ENCODE measurements around the gene FBN2. TPM values are rescaled to one million over a fixed set of nuclear protein-coding genes. Genes with fewer than 3 reads are reported as not detected.
A peak's percentile ranks its signal among the peaks of the same experiment; 100 is the strongest.
"Not testable (repeated sequence)": the region's sequence is repeated elsewhere in the genome, so short reads cannot be mapped to it uniquely, and the experiment has no call there.

Gene FBN2
- total RNA-seq, 1 experiment from 2014 or later, result 0.31 TPM

DNA sequence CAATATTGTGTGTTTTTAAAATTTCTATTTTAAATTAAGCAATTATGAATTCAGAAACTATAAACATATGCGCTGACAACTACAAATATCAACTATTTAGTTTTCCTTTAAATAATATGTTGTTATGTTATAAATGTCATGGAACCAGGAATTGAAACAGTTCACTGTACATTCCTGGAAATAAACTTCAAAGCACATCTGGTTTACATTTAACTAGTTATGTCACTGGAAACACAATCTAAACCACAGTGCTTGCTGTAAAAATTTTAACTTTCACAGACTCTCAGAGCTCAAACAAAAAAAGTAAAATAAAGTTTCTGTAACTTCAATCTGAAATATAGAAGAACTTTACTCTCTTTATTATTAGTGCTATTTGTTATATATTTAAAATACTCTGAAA is 179.2 kb downstream of the FBN2 start:
- no peak for DNase-seq (ENCODE audit: low spot score)

DNA sequence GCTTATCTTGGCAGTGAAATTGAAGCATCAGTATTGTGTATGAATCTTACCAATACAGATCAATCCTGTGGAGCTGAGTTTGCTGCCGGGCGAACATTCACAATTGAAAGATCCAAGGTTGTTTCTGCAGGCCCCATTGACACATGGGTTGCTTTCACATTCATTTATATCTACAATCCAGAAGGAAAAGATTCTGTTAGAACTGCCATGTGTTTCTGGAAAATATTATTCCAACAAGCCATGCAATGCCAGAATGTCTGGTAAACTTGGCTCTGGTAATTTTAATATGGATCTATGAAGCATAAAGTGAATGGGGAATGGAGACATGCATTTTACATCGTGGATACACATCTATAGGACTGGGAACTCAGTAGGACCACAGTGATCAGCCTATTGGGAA is 180.8 kb downstream of the FBN2 start:
- no peak for DNase-seq (ENCODE audit: low spot score)

DNA sequence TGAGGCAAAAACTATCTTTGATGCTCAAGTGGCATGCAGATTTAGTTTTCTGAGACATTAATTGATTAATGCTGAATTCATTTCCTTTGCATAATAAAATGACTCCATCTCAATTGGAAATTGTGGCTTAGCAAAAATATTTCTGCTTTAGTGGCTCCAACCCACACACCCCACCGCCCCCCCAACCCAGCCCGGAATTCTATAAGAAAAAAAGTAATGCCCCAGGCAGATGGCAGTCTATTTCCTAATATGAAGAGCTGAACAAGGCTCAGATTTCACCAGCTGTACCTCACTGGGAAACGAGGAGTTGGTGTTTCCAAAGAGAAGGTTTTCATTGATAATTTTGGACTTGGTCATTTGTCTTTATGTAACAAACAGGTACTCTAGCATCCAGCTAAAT is 182.1 kb downstream of the FBN2 start:
- DNase-seq (ENCODE audit: low spot score), result no peak

DNA sequence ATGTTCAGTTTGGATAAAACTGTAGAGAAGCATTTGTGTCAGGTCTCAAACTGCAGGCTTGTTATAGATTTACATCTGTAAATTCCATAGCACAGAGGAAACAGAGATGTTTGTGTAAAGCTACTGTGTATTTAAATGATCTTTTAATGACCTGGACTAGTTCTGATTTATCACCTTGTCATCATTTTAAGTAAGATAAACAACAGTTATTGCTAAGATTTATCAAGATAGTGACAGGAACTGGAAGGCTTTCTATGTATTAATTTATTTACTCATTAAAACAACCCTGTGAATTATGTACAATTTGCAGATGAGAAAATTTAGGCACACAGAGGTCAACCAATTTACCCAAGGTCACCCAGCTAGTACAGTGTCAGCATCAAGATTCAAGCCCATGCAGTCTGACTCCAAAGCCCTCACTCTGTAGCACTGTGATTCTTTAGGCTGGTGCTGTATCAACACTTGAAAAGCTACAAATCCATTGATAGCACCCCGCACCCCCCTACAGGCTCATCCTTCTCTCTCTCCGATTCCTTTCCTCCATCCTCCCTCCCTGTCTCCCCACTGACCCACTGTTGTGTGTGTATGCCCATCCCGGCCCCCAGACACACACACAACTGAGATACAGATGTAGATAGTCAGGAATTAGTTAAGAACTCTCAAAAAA is 184.5 kb downstream of the FBN2 start:
- no peak for DNase-seq (ENCODE audit: low spot score)

DNA sequence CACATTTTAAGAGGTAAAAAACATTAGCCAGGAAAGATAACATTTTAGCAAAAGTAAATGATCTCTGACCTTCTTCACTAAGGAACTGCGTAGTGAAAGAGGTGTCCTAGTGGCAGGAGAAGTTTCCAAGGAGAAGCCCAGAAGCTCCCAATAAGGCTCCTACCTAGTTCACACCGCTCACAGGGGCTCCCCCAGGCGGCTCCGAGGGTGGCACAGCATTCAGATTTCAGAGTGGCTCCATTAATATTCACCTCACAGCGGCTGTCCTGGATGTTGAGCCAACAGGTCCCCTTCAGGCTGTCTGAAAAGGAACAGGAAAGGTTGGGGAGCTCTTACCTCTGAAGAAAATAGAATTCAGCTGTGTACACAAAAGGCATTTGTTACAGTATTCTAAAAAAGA is 187.3 kb downstream of the FBN2 start:
- no peak for DNase-seq (ENCODE audit: low spot score)

DNA sequence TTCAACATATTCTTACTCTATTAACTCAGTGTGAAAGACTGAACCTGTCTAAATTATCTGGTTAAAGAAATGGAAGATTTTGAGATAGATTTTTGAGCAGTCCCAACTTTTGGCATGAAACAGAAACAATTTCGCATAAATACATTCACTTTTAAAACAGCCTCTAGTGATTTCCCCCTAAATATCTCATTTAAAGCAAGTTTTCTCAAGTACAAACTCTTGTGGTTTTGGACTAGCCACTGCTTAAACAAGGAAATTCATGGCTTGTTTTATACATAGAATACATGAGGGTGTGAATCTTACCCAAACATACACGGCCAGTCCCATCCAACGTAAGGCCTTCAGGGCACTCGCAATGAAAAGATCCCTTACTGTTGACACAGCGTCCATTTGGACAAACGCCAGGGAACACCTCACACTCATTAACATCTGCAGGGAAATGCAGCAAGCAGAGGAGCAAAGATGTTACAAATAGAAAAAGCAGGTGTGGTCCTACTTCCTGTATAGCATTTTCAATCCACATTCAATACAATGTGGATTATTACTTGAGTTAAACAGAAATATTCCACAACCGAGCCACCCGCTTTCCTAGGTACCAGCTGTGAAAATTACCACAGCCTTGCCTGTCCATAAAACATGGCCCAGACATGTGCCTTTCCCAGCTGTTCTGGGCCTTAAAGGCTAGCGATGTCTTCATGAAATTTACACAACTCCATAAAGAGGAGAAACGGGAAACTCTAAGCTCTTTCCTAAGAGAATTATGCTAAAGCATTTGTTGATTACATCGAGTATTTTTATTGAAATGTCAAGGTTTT is 188.8 kb downstream of the FBN2 start:
- peak; percentile 85 for DNase-seq (ENCODE audit: low spot score)

DNA sequence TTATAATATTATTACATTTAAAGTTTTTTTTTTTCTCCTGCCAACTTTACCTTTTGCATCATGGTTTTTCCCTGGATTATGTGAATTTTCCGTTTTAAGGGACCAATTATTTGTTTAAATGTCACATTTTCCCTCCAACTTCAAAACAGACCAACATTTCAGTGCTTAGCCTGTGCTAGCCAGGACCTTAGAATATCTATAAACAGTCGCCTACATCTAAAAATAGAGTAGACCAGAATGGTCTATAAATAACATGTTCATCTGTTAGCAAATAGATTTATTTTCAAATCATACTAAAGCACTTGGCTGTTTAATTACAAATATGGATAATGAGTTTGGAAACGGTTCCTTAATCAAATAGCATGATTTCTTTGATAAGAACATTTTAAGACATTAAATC is 192.0 kb downstream of the FBN2 start:
- DNase-seq (ENCODE audit: low spot score), result no peak

DNA sequence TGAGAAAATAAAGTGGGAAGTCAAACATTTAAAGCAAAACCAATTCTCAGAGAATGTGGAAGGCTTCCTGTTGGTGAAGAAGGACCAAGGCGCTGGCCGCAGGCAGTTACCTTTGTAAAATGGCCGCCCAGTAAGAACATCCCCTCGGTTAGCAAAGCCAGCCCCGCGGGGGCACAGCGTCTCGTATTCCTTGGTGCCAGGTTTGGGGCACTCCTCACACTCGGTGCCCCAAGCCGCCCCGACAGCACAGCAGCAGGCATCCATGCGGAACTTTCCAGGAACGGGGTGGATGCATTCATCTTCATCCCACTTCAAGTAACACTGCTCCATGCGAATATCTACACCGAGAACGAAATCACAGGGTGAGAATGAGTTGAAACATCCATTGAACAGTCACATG is 192.8 kb downstream of the FBN2 start:
- DNase-seq (ENCODE audit: low spot score), result no peak

DNA sequence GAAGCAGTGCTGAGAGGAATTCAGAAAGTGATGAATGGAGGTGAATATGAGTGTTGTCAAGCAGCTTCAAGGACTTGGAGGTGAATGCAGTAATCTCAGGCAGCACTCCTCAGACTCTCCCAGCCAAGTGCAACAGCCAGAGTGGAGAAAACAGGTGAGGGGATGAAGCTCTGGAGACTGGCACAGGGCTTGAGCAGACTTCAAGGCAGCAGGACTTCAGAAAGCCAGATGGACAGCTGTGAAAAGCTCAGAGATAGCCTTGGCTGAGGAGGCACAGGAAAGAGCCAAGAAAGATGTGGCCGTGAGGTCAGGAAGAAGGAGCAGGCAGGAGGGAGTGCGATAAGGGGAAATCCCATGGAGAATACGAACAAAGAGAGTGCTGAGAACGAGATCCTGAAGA is 194.9 kb downstream of the FBN2 start:
- no peak for DNase-seq (ENCODE audit: low spot score)

DNA sequence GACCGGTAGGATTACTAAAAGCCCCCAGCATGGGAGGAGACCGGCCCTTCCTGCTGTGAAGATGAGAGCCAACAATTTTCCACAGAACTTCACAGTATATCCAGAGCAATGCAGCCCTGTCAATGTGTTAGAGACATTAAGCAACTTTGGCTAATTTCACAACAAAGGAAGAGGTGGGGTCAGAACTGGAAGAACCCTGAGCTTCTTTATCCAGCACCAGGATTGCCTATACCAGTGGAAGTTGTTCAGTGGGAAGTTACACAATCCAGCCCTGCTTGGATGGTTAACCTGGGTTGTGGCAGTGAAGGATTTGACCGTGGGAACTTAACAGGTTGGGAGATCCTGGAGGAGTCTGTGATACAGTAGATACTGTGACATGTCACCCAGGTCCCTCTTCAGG is 197.0 kb downstream of the FBN2 start:
- no peak for DNase-seq (ENCODE audit: low spot score)

DNA sequence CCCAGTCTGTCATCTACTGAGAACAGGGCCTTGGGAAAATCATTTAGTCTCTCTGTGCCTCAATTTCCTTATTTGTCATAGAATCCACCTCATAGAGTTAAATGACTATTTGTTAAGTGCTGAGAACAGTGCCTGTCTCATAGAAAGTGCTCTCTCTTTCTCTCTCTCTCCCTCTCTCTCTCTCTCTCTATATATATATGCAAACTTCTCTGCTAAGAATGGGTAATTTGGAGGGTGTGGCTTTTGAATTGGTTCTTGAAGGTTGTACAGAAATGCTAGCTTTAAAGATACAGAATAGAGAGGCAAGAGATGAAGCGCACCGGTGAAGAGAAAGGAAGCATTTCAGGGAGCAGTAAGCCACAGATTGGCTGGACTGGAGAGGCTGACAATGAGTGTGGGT is 197.4 kb downstream of the FBN2 start:
- DNase-seq (ENCODE audit: low spot score), result no peak

DNA sequence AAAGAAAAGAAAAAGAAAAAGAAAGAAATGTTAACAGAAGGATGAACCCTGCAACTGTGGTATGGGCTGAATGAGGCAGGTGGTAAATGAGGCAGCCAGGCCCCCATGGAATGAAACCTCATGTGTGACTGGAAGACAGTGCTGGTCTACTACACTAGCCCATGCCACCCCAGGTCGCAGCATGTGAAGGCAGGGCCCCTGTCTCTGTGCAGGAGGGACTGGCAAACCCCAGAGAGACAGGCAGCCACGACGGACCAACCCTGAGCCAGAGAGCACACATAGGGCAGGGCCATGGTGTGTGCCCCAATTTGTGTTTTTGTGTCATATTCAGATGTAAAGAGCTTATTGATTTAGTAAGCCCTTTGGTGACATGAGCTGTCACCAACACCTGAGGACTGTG is 198.5 kb downstream of the FBN2 start:
- DNase-seq (ENCODE audit: low spot score), result no peak

DNA sequence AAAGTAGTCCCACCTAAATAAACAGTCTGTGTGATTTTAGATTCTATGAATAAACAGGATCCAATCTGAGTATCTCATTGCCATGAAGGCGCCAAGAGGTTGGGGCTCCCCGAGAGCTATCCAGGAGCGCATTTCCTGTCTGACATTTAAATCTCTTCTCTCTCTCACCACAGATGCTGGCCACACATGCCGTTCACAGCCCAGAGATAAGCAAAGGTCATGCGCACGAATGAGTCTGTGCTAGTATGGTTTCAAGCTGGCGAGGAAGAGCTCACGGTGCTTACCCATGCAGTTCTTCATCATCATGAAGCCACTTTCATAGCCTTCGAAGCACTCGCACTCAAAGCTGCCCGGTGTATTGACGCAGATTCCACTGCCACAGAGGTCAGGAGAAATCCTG is 199.4 kb downstream of the FBN2 start:
- no peak for DNase-seq (ENCODE audit: low spot score)

DNA sequence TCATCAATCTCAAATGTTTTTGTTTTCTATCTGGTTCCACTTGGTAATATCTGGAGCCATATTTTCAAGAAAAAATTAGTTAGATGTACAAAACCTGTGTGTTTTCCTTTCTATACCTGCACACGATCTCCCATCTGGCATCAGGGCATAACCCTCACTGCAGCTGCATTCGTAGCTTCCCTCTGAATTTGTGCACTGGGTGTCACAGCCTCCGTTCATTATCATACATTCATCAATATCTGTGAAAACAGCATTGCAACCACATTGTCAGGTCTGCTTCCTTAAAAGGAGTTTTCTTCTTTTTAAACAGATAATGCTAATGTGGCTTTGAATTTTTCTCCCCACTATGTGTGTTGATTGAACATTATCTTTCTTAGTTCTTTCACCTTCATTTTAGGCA is 202.7 kb downstream of the FBN2 start:
- no peak for DNase-seq (ENCODE audit: low spot score)

DNA sequence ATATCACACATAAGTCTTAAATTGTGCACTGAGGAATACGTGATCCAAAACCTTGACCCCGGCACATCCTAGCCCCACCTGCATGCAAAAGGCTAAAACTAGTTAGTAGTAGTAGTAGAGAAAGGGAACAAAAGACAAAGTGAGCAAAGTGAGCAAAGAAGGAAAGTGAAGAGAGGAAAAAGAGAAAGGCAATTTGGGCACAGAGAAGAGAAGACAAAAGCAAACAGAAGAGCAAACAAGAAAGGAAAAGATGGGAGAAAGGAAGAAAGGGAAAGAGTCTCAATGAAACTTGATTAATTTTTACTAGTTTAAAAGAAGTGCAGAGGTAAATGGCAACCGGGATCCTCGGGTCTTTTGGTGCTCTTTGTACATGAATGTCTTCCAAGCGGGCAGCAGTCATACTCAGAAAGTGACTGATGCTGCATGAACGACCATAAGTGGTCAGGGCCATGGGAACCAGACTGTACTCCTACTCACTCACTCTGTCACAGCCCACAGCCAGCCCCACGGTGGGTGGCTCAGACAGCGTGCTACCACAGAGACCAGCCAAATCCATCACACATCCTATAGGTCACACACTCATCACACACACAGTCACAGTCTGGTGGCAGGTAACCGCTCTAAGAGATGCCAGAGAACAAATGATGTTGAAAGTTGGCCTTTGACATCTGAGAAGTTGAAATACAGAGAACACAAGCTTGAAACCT is 203.9 kb downstream of the FBN2 start:
- DNase-seq (ENCODE audit: low spot score), result no peak

DNA sequence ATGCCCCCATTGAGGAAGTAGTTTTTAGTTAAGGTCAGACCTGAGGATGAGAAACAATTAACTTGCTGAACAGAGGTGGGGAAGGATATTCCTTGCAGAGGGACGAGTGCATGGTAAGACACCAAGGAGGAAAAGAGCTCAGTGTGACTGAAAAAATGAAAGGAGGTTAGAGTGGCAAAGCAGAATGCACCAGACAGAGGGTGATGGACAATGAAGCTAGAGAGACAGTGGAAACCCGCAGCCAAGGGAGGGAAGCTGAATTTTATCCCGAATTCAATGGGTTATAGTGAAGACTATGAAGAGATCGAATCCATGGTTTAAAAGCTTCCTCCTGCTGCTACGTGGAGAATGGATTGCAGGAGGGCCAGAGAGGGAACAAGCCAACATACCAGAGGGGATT is 206.8 kb downstream of the FBN2 start:
- no peak for DNase-seq (ENCODE audit: low spot score)

DNA sequence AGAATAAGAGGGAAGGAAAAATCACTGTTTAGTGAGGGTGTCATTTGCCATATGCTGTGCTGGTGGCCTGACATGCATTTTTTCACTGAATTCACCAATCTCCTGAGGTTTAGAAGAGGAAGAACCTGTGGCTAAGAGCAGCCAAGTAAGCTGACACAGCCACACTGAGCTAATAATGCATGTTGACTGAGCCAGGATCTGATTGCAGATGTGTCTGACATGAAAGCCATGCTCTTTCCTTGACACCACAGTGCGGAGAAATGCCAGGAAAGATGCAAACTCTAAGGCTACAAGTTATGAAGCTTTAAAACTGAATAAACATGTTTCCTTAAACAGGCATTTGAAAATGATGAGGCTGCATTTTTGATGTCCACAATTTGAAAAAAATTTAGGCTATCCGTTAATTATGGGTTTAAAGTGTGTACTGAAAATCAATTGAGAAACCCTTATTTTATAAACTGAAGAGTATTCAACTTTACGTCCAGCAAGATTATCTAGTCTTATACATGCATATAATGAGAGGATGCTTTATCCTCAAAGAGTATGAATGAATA is 208.6 kb downstream of the FBN2 start:
- no peak for DNase-seq (ENCODE audit: low spot score)

DNA sequence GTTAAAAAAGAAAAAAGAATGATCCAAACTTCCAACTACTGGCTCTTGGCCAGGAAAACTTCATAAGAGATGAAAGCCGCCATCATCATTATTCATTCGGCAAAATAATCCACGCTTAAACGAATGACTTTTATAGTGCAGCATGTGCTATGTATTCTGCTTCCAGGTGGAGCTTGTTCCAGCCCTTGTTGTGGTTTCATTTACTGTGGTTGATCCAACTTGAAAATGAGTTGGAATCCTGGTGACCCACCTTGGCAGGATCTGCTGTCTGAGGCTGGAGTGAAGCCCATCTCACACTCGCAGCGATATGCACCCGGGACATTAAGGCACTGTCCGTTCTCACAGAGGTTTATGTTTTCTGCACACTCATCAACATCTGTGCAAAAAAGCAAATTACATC is 209.6 kb downstream of the FBN2 start:
- no peak for DNase-seq (ENCODE audit: low spot score)

DNA sequence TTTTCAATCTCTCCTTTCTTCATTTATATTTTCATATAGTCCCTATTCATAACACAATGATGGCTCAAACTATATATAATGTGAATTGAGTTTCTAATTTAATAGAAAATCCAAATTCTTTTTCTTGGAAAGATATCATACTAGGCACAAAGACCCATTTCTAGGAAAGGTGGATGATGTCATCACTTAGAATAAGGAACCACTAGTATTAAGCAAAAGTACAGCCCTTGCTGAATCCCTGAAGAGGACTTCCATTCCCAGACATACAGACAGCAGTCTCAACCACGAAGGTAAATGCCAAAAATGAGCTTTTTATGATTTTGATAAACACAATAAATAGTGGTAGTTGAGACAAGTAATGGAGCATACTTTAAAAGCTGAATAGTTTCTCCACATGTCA is 210.0 kb downstream of the FBN2 start:
- no peak for DNase-seq (ENCODE audit: low spot score)

DNA sequence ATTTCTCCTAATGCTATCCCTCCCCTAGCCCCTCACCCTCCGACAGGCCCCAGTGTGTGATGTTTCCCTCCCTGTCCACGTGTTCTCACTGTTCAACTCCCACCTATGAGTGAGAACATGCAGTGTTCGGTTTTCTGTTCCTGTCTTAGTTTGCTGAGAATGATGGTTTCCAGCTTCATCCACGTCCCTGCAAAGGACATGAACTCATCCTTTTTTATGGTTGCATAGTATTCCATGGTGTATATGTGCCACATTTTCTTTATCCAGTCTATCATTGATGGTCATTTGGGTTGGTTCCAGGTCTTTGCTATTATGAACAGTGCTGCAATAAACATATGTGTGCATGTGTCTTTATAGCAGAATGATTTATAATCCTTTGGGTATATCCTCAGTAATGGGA is 216.6 kb downstream of the FBN2 start:
- DNase-seq (ENCODE audit: low spot score), result not testable (repeated sequence)

DNA sequence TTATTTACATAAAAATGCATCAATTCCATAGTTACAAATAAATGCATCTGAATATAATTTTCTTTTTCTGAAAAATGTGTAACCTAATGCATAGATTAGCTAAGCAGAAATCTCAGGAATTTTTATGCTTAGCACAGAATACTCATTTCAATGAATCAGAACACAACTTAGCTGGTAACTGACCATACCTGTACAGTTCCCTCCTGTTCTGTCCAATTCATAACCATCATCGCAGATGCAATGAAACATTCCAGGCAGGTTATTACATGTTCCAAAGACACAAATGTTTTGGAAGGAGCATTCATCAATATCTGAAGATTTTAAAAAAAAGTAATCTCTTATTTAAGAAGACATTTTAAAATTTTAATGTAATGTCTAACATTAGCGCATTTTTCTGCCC is 219.4 kb downstream of the FBN2 start:
- DNase-seq (ENCODE audit: low spot score), result no peak

DNA sequence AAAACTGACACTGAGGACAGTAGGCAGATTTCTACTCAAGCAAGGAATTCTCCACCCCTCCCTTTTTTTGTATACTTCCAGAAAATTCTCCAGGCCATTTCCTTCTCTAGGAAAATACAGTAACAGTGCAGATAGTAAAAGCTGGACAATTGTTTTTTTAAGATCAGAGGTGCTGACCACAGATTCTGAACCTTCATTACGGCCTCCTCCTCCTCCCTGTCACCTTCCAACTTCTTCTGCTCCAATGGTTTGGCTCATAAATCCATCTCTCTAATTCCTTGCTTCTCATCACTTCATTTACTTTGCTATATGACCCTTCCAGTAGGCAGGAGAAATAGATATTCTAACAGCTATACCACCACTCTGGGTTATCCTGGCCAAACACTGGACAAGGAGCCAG is 220.6 kb downstream of the FBN2 start:
- no peak for DNase-seq (ENCODE audit: low spot score)

DNA sequence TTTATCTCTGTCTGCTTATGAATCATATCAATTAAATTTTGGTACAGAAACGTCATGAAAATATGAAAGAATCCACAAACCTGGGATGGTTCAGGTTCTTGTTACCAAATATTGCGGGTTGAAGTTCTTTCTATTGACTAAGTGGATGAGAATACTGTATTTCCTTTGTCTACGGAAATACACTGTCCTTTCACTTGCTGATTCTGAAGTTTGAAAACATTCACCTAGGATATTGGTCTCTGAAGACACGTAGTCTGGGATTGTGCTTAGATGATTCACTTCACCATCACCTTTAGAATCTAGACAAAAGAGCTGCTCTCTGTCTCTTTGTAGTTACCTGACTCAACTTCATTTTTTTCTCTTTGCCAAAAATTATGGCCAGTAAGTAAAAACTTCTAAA is 222.4 kb downstream of the FBN2 start:
- DNase-seq (ENCODE audit: low spot score), result no peak

Measured in HT-29 (cell line).